ENCODE data around the gene CYTH4. TPM values are rescaled to one million over a fixed set of nuclear protein-coding genes. Genes with fewer than 3 reads are reported as not detected.

CYTH4 gene
- polyA plus RNA-seq, 1 experiment, result not detected

DNA sequence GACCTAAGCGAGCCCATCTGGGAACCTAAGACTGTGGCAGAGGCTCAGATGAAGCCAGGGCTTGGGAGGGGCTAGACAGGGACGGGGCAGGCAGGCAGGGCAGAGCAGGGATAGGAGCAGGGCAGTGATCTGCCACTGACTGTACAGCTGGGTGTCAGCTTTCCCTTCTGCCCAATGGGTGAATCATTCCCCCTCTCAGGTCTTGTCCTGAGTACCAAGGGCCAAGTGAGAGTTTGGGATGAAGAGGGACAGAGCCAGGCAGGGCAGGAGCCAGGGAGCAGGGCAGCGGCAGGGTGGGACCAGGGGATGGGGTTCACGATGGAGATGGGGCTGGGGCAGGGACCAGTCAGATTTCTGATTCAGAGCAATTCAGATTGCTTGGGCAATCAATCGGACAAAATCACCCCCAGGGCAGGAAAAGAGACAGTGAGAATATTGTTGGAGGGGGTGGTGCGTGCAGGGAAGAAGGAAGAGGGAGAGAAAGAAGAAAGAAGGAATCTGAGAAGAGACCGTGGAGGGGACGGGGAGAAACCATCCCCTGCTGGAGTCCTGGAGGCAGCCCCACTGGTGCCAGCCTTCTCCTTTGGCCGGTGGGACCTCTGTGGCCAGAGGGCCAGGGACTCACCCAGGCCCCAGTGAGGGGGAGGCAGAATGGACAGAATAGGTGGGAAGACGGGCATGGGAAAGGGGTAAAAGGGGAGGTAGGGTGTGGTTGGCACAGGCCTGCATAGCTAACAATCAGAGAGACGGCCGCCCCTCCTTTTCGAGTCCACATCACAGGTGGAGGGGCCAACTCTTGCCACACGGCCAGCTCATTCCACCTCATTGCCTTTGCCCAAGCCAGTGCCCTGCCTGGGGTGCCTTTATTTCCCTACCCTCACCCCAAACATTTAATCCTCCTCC, 47.2 kb downstream of the CYTH4 start:
- Histone ChIP-seq H3K4me3 (ENCODE audit: low read depth, low read length) (no peak overlapping the region), H3K36me3 (ENCODE audit: control insufficient read depth, insufficient read depth, low read length) (no peaks in the 10 kb centered on the region), H3K27me3 (ENCODE audit: control insufficient read depth, insufficient read depth, low read length) (peaks cover 12% of the 10 kb centered on the region)
- no peak for TF ChIP-seq CTCF (IDR thresholded peaks at IDR 0.05; ENCODE audit: insufficient read depth, low read depth, low read length)
- ChIA-PET CTCF (interaction anchor here (1.2 to 20.3 kb wide), 6 partner anchors 11 to 129 kb away, joined by 4 to 196 read pairs (median 4); partner anchors contain the start of gene ELFN2), POLR2A (interaction anchor here (0.7 kb wide), 1 partner anchor 24 kb away, joined by 4 read pairs; no protein-coding TSS in a partner anchor)
- no peak for DNase-seq (ENCODE audit: low read depth)

DNA sequence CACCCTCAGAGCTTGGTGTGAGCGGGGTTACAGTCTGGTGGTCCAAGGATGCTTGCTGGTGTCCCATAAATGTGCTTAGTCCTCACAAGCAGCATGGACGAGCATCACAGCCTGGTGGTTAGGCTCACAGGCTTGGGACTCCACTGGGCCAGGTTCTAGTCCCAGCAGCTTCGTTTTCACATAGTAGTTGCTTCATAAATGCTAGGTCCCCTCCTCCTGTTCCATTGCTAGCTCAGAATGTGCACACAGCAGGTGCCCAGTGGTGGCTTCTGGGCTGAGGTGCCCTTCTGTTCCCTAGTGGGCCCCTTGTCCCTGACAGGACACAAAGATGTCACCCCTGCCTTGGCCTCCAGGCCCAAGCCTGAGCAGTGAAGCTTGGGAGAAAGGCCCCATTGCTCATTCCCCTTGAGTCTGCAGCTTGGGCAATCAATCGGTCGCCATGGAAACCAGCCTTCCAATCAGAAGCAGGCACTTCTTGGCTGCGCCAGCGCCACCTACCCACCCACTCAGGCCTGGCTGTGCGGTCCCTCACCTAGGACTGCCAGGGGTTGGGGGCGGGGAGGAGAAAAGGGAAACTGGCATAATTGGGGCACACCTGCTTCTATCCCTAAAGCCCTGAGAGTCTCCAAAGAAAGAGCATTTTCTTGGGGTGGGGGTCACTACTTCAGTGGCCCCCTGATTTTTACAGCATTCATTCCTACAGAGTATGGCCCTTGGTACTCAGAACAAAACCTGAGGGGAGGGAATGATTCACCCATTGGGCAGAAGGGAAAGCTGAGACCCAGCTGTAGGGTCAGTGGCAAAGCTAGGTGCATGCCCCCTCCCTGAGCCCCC, 48.1 kb downstream of the CYTH4 start:
- no peak for DNase-seq (ENCODE audit: low read depth)
- Histone ChIP-seq H3K4me3 (ENCODE audit: low read depth, low read length) (no peak overlapping the region), H3K36me3 (ENCODE audit: control insufficient read depth, insufficient read depth, low read length) (no peaks in the 10 kb centered on the region), H3K27me3 (ENCODE audit: control insufficient read depth, insufficient read depth, low read length) (peaks cover 14% of the 10 kb centered on the region)
- TF ChIP-seq CTCF (IDR thresholded peaks at IDR 0.05; ENCODE audit: insufficient read depth, low read depth, low read length), result peak; percentile 23
- CTCF ChIA-PET, result interaction anchor here (0.7 to 20.3 kb wide), 8 partner anchors 10 to 128 kb away, joined by 3 to 196 read pairs (median 4); partner anchors contain the start of gene ELFN2
- POLR2A ChIA-PET, result no interaction called here

DNA sequence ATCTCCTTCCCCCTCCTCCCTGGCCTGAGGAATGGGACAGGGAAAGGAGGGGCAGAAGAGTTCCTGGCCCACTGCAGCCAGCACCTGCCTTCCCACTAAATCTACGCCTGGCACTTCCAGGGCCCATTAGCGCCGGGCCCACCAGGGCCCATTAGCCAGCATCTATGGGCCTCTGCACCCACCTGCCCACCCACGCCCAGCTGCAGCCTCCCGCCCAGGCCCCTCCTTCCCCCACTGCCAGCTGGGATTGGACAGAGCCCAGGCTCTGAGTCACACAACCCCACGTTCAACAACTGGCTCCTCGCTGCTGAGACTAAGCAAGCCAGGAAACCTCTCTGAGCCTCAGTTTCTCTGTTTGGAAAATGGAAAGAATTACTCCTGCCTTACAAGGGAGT, 48.7 kb downstream of the CYTH4 start:
- ChIA-PET CTCF (interaction anchor here (0.7 to 20.3 kb wide), 11 partner anchors 9 to 276 kb away, joined by 3 to 196 read pairs (median 4); partner anchors contain the start of gene ELFN2), POLR2A (no interaction called here)
- Histone ChIP-seq H3K36me3 (ENCODE audit: control insufficient read depth, insufficient read depth, low read length) (no peaks in the 10 kb centered on the region), H3K27me3 (ENCODE audit: control insufficient read depth, insufficient read depth, low read length) (peaks cover 14% of the 10 kb centered on the region), H3K4me3 (ENCODE audit: low read depth, low read length) (no peak overlapping the region)
- DNase-seq (ENCODE audit: low read depth), result no peak
- no peak for TF ChIP-seq CTCF (IDR thresholded peaks at IDR 0.05; ENCODE audit: insufficient read depth, low read depth, low read length)

GRCh38 chr22:37331856-37332536, 49.7 kb downstream of the CYTH4 start:
- H3K36me3 ChIP-seq (ENCODE audit: control insufficient read depth, insufficient read depth, low read length), result no peaks in the 10 kb centered on the region
- H3K4me3 ChIP-seq (ENCODE audit: low read depth, low read length), result no peak overlapping the region
- DNase-seq (ENCODE audit: low read depth), result no peak
- peaks cover 14% of the 10 kb centered on the region for H3K27me3 ChIP-seq (ENCODE audit: control insufficient read depth, insufficient read depth, low read length)
- POLR2A ChIA-PET, result no interaction called here
- no peak for TF ChIP-seq CTCF (IDR thresholded peaks at IDR 0.05; ENCODE audit: insufficient read depth, low read depth, low read length)
- CTCF ChIA-PET, result interaction anchor here (0.9 to 20.3 kb wide), 7 partner anchors 13 to 275 kb away, joined by 3 to 196 read pairs (median 3); partner anchors contain the start of gene ELFN2
